SK-N-SH (cell line): ENCODE data around the gene AJM1. TPM values are rescaled to one million over a fixed set of nuclear protein-coding genes. Genes with fewer than 3 reads are reported as not detected.

Experiments
- CTCF ChIA-PET: fragments of 300-600, 350-600 bp; formaldehyde crosslinking; extraction: SDS; loops from one replicate; lab custom pipeline; 2021; lab: Yijun Ruan, JAX
- POLR2A ChIA-PET: fragments of 350-600 bp; sonication (Branson Sonifier 250); formaldehyde crosslinking; extraction: SDS; loops from one replicate; lab custom pipeline; 2020; ENCODE audit warnings: antibody characterized with exemption, inconsistent platforms; lab: Yijun Ruan, JAX
- DNase-seq: peaks from one replicate; pipeline ENCODE4 v3.0.0; 2012
- H2AFZ ChIP-seq: fragments of 200-600 bp; sonication (generic); 2 replicates; pipeline ENCODE4 v1.8.1; 2016; ENCODE audit warnings: antibody characterized with exemption, mild to moderate bottlenecking, low read depth
- H3F3A ChIP-seq: fragments of 200-600 bp; sonication (generic); replicated peaks from 2 replicates; pipeline ENCODE3; 2016; ENCODE audit warnings: antibody characterized with exemption, mild to moderate bottlenecking; ENCODE audit not compliant: insufficient read depth
- H3K27ac ChIP-seq, 2 experiments: fragments of 200-500 bp in 1 of 2; fragments of 200-600 bp in 1 of 2; sonication (Bioruptor generic) in 1 of 2; sonication (generic), shearing (Covaris generic) in 1 of 2; 2 replicates each; pipeline versions ENCODE4 v1.5.1 to v1.6.1; 2014 to 2016; ENCODE audit warnings: low read depth in 2 of 2, inconsistent platforms in 1 of 2, low read length in 1 of 2, mild to moderate bottlenecking in 1 of 2, mixed read lengths in 1 of 2
- H3K27me3 ChIP-seq: fragments of 200-600 bp; sonication (generic), shearing (Covaris generic); 2 replicates; pipeline ENCODE4 v1.6.1; 2016; ENCODE audit warnings: mixed run types; ENCODE audit not compliant: insufficient read depth
- H3K36me3 ChIP-seq, 2 experiments: fragments of 200-500 bp in 1 of 2; fragments of 200-600 bp in 1 of 2; sonication (Bioruptor generic) in 1 of 2; sonication (generic) in 1 of 2; replicated peaks in 1 of 2; 2 replicates each; pipeline versions ENCODE3 to v1.5.1; 2014 to 2016; ENCODE audit warnings: low read length in 1 of 2, mild to moderate bottlenecking in 1 of 2; ENCODE audit not compliant: insufficient read depth in 2 of 2, control insufficient read depth in 1 of 2
- H3K4me1 ChIP-seq, 2 experiments: fragments of 200-500 bp in 1 of 2; fragments of 200-600 bp in 1 of 2; sonication (Bioruptor generic) in 1 of 2; sonication (generic), shearing (Covaris generic) in 1 of 2; 2 replicates each; pipeline versions ENCODE4 v1.5.1 to v1.6.1; 2014 to 2016; ENCODE audit warnings: low read depth in 1 of 2, low read length in 1 of 2, mixed run types in 1 of 2; ENCODE audit not compliant: insufficient read depth in 2 of 2, control insufficient read depth in 1 of 2
- H3K4me2 ChIP-seq: fragments of 200-600 bp; sonication (generic), shearing (Covaris generic); 2 replicates; pipeline ENCODE4 v1.6.1; 2017; ENCODE audit warnings: mixed run types
- H3K4me3 ChIP-seq, 2 experiments: fragments of 200-500 bp in 1 of 2; fragments of 200-600 bp in 1 of 2; sonication (Bioruptor generic) in 1 of 2; sonication (generic), shearing (Covaris generic) in 1 of 2; 2 replicates each; pipeline versions ENCODE4 v1.5.1 to v1.8.1; 2014 to 2016; ENCODE audit warnings: low read depth in 2 of 2, inconsistent platforms in 1 of 2, low read length in 1 of 2, mild to moderate bottlenecking in 1 of 2, mixed read lengths in 1 of 2, moderate library complexity in 1 of 2
- H3K79me2 ChIP-seq: fragments of 200-600 bp; sonication (generic); 2 replicates; pipeline ENCODE4 v1.8.1; 2017; ENCODE audit warnings: mild to moderate bottlenecking; ENCODE audit not compliant: insufficient read depth
- H3K9ac ChIP-seq: fragments of 200-600 bp; sonication (generic); 2 replicates; pipeline ENCODE4 v1.6.1; 2017; ENCODE audit warnings: mixed run types
- H3K9me2 ChIP-seq: fragments of 200-600 bp; sonication (generic); 2 replicates; pipeline ENCODE4 v1.6.1; 2017; ENCODE audit warnings: mixed run types
- H3K9me3 ChIP-seq: fragments of 200-600 bp; sonication (generic); 2 replicates; pipeline ENCODE4 v1.6.1; 2017; ENCODE audit warnings: mixed run types, mild to moderate bottlenecking, moderate library complexity
- H4K20me1 ChIP-seq: fragments of 200-600 bp; sonication (generic); 2 replicates; pipeline ENCODE4 v1.6.1; 2017; ENCODE audit warnings: mild to moderate bottlenecking, mixed run types; ENCODE audit not compliant: insufficient read depth
- CHD2 ChIP-seq: fragments of 150-350 bp; IDR thresholded peaks from 2 replicates; pipeline ENCODE4 v1.6.1; 2018; ENCODE audit warnings: low read length; ENCODE audit not compliant: partially characterized antibody
- EP300 ChIP-seq, 2 experiments: IDR thresholded peaks; 2 replicates each; pipeline versions ENCODE4 v1.4.0 to v1.6.1; 2012; ENCODE audit warnings: borderline replicate concordance in 1 of 2, low read depth in 1 of 2, low read length in 1 of 2
- EZH2phosphoT487 ChIP-seq: fragments of 200-600 bp; sonication (generic); IDR thresholded peaks from 2 replicates; pipeline ENCODE4 v1.6.1; 2017; ENCODE audit warnings: low read depth, mixed run types, mild to moderate bottlenecking, antibody characterized with exemption, moderate library complexity, borderline replicate concordance
- FOSL2 ChIP-seq: IDR thresholded peaks from 2 replicates; pipeline ENCODE4 v1.4.0; 2012; ENCODE audit warnings: low read depth, mild to moderate bottlenecking, moderate library complexity, borderline replicate concordance
- MAX ChIP-seq: IDR thresholded peaks from 2 replicates; pipeline ENCODE4 v1.4.0; 2012; ENCODE audit warnings: low read depth
- RFX5 ChIP-seq: IDR thresholded peaks from 2 replicates; pipeline ENCODE4 v1.6.1; 2012; ENCODE audit warnings: mild to moderate bottlenecking, improper control_type of control experiment, low read length
- SIN3A ChIP-seq: IDR thresholded peaks from 2 replicates; pipeline ENCODE4 v1.6.1; 2012; ENCODE audit warnings: low read depth, mild to moderate bottlenecking, low read length, moderate library complexity, borderline replicate concordance
- TCF12 ChIP-seq: IDR thresholded peaks from 2 replicates; pipeline ENCODE4 v1.4.0; 2012
- USF2 ChIP-seq: fragments of 150-350 bp; IDR thresholded peaks from 2 replicates; pipeline ENCODE4 v1.6.1; 2017; ENCODE audit warnings: antibody characterized with exemption, low read length, low read depth, borderline replicate concordance
- WGBS: methylation state at CpG from one replicate; pipeline ENCODE4 v1.1.6; 2017; ENCODE audit warnings: low lambda C conversion rate; 5-methylcytosine and 5-hydroxymethylcytosine counted together
- polyA plus RNA-seq, 3 experiments: library from polyadenylated mRNA; depleted of rRNA; stranded (reverse); fragments of >200 nt; gene quantifications; 2 replicates each; pipeline ENCODE4 v1.2.3, GENCODE V29; 2012

Gene AJM1
- polyA plus RNA-seq, 1 of the 3 experiments (the other 2 are of a cell fraction) = 2.4 TPM

GRCh38 chr9:136825295-136826187, 16.7 kb upstream of the AJM1 start (continued):
- no peak for TF ChIP-seq FOSL2

GRCh38 chr9:136826188-136826541, 16.1 kb upstream of the AJM1 start:
- no peak for TF ChIP-seq TCF12
- no peak for TF ChIP-seq FOSL2
- no peak for TF ChIP-seq CHD2
- TF ChIP-seq RFX5 = no peak
- no peak for TF ChIP-seq USF2
- TF ChIP-seq SIN3A = no peak
- no peak for TF ChIP-seq EP300 (IDR thresholded peaks at IDR 0.05; ENCODE audit: borderline replicate concordance in 1 of 2, low read depth in 1 of 2, low read length in 1 of 2)
- TF ChIP-seq MAX = no peak
- TF ChIP-seq EZH2phosphoT487 = no peak
- Histone ChIP-seq H3K9me2 (no peaks in the 10 kb centered on the region), H3K79me2 (peaks cover under 1% of the 10 kb centered on the region; the same call in 1 of the 2 replicates), H3K4me2 (no peak overlapping the region), H3F3A (no peaks in the 10 kb centered on the region), H3K27me3 (no peaks in the 10 kb centered on the region), H3K9me3 (no peaks in the 10 kb centered on the region), H4K20me1 (peaks cover 9% of the 10 kb centered on the region; the same call in 1 of the 2 replicates), H3K4me3 (no peak overlapping the region), H3K9ac (no peak overlapping the region), H2AFZ (no peak overlapping the region), H3K27ac (no peak overlapping the region), H3K4me1 (no peaks in the 10 kb centered on the region), H3K36me3 (peaks cover 7 to 70% of the 10 kb centered on the region in 2 experiments)
- ChIA-PET CTCF (interaction anchor here (1.0 to 3.2 kb wide), 3 partner anchors 16 to 38 kb away, joined by 3 to 17 read pairs (median 4); partner anchors contain the start of gene AJM1), POLR2A (no interaction called here)
- no peak for DNase-seq
- 86% methylated on average over 5 of the region's 17 CpGs for WGBS

GRCh38 chr9:136826703-136827582, 15.3 kb upstream of the AJM1 start:
- DNase-seq = no peak
- Histone ChIP-seq H3K4me2 (no peak overlapping the region), H4K20me1 (peaks cover 6% of the 10 kb centered on the region; the same call in 1 of the 2 replicates), H3K36me3 (peaks cover 7 to 77% of the 10 kb centered on the region in 2 experiments), H3K79me2 (no peaks in the 10 kb centered on the region), H3K9me2 (no peaks in the 10 kb centered on the region)
- TF ChIP-seq CHD2 = no peak
- no peak for TF ChIP-seq EZH2phosphoT487
- TF ChIP-seq, all 33 proteins: peak for 0
- Histone ChIP-seq H2AFZ (no peak overlapping the region), H3K27ac (no peak overlapping the region; a peak in 1 of 4 replicates), H3K4me3 (no peak overlapping the region), H3K9ac (no peak overlapping the region), H3K27me3 (no peaks in the 10 kb centered on the region), H3K4me1 (no peaks in the 10 kb centered on the region), H3F3A (no peaks in the 10 kb centered on the region), H3K9me3 (no peaks in the 10 kb centered on the region)
- ChIA-PET CTCF (interaction anchor here (0.9 to 1.5 kb wide), 4 partner anchors 10 to 38 kb away, joined by 3 to 4 read pairs (median 4); partner anchors contain the start of gene AJM1), POLR2A (interaction anchor here (1.0 kb wide), 1 partner anchor 11 kb away, joined by 3 read pairs; no protein-coding TSS in a partner anchor)
- WGBS = 100% methylated on average over 10 of the region's 24 CpGs
